Uterus (tissue), 2 donors: Measurements from ENCODE around the gene GMPR.

Source experiments
- POLR2A ChIP-seq, 2 donors: fragments of 450-650 bp; IDR thresholded peaks; one replicate each; pipeline ENCODE4 v1.6.1; 2016; ENCODE audit warnings: antibody characterized with exemption in 2 of 2, mild to moderate bottlenecking in 1 of 2, moderate library complexity in 1 of 2
- TF ChIP-seq, protein P1 (sequence below), 4 experiments: fragments of 200-600 bp in 2 of 4; fragments of 450-650 bp in 2 of 4; sonication (generic) in 2 of 4; IDR thresholded peaks; one replicate each; pipeline ENCODE4 v1.5.1; 2016 to 2019; ENCODE audit warnings: antibody characterized with exemption in 4 of 4, mild to moderate bottlenecking in 2 of 4, moderate library complexity in 1 of 4

DNA sequence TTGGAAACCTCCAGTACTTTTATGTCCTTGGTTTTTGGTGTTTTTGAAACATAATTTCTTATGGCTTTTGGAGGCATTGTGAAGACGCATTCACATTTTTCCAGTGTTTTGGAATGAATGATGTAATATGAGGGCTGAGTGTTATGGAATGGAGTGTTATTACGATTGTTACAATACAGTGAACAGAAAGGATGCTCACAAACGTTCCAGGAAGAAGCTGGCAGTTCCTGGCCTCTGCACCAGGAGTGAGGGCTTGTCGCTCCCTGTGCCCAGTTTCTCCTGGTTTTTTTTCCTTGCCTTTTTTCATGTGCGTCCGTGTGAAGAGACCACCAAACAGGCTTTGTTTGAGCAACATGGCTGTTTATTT lies 20.3 kb downstream of the GMPR start:
- TF ChIP-seq, protein P1, sequence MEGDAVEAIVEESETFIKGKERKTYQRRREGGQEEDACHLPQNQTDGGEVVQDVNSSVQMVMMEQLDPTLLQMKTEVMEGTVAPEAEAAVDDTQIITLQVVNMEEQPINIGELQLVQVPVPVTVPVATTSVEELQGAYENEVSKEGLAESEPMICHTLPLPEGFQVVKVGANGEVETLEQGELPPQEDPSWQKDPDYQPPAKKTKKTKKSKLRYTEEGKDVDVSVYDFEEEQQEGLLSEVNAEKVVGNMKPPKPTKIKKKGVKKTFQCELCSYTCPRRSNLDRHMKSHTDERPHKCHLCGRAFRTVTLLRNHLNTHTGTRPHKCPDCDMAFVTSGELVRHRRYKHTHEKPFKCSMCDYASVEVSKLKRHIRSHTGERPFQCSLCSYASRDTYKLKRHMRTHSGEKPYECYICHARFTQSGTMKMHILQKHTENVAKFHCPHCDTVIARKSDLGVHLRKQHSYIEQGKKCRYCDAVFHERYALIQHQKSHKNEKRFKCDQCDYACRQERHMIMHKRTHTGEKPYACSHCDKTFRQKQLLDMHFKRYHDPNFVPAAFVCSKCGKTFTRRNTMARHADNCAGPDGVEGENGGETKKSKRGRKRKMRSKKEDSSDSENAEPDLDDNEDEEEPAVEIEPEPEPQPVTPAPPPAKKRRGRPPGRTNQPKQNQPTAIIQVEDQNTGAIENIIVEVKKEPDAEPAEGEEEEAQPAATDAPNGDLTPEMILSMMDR (IDR thresholded peaks at IDR 0.05): no peak
- TF ChIP-seq POLR2A (IDR thresholded peaks at IDR 0.05): no peak
